ENCODE measurements around the gene CEP68. TPM values are rescaled to one million over a fixed set of nuclear protein-coding genes. Genes with fewer than 3 reads are reported as not detected.

Gene CEP68
- polyA plus RNA-seq, 2 of the 4 experiments (the other 2 are of a cell fraction), result 6.8 to 9.2 TPM

DNA sequence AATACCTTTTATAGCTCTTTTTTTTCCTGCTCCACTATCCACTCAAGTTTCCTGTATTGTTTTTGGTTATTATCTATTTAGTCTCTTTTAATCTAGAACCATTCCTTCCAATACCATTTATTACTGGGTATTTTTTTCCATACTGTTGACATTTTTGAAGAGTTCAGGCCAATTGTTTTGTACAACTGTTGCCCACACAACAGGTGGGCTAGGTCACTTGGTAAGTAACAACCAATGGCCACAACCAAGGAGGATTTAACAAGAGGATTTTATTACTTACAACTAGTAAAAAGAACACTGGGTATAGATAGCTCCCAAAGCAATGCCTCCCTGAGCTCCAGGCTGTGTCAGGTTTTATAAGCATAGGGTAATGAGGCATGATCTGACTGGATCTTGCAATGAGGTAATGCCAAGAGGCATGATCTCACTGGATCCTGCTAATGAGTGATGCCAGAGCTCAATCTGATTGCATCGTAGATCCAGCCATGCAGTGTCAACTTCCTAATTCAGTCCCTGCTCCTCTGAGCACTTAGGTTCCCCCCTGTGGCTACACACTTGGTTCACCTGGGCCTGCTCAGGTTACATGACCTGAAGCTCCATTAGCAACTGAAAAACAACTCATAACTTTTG lies 7.1 kb upstream of the CEP68 start (continued):
- no peak for TF ChIP-seq FOXS1 (CRISPR knock-in tag; IDR thresholded peaks at IDR 0.05)

DNA sequence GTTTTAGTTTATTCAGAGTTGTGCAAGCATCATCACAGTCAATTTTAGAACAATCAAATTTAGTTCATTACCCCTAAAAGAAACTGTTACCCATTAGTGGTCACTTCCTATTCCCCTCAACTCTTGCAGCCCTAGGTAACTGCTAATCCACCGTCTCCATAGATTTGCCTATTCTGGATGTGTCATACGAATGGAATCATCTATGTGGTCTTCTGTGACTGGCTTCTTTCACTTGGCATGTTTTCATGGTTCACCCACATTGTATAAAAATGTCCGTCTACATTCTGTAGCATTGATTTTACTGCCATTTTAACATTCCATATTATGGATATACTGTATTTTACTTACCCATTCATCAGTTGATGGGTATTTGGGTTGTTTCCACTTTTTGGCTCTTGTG lies 5.3 kb upstream of the CEP68 start:
- no peak overlapping the region for H3K4me2 ChIP-seq
- H3K27ac ChIP-seq, result no peak overlapping the region
- peaks cover 7% of the 10 kb centered on the region for H3K4me1 ChIP-seq
- 65% methylated on average over 3 of the region's 3 CpGs for WGBS (ENCODE audit: missing lambda C conversion rate)
- POLR2A ChIA-PET, result interaction anchor here (0.6 kb wide), 1 partner anchor 69 kb away, joined by 3 read pairs; no protein-coding TSS in a partner anchor
- no peak for ATAC-seq
- no peak overlapping the region for H3K4me3 ChIP-seq
- FAIRE-seq, result no peak
- CTCF ChIA-PET, result interaction anchor here (0.7 to 6.5 kb wide), 3 partner anchors 10 to 133 kb away, joined by 3 to 35 read pairs (median 23); no protein-coding TSS in a partner anchor
- TF ChIP-seq, protein P1, sequence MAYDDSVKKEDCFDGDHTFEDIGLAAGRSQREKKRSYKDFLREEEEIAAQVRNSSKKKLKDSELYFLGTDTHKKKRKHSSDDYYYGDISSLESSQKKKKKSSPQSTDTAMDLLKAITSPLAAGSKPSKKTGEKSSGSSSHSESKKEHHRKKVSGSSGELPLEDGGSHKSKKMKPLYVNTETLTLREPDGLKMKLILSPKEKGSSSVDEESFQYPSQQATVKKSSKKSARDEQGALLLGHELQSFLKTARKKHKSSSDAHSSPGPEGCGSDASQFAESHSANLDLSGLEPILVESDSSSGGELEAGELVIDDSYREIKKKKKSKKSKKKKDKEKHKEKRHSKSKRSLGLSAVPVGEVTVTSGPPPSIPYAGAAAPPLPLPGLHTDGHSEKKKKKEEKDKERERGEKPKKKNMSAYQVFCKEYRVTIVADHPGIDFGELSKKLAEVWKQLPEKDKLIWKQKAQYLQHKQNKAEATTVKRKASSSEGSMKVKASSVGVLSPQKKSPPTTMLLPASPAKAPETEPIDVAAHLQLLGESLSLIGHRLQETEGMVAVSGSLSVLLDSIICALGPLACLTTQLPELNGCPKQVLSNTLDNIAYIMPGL (CRISPR knock-in tag; IDR thresholded peaks at IDR 0.05; ENCODE audit: borderline replicate concordance), result no peak
- TF ChIP-seq NFE2L2 (conservative IDR thresholded peaks at IDR 0.05; ENCODE audit: low read length) (no peak), FOSL2 (IDR thresholded peaks at IDR 0.05) (no peak), FOSL2 (CRISPR knock-in tag; IDR thresholded peaks at IDR 0.05) (no peak)
- H3K9me3 ChIP-seq, result peaks cover 8% of the 10 kb centered on the region; the same call in 2 of the 3 replicates
- DNase-seq (ENCODE audit: low read depth in 1 of 2, low spot score in 1 of 2), result no peak

DNA sequence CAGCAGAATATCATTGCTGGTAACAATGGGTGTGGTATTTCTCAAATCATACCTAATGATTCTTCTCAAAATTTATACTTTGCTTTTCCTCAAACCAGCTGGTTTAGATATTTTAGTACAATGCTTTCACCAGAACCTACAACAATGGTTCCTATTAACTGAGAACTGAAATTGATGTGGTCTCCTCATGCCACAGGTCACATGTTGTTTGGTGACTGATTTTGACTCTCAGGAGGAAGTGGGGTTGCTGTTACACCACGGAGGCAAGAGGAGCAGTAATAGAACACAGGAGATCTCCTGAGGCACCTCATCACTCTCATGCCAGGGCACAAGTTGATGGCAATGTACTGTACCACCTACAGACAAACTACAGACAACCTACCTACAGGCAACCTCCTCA lies 3.0 kb upstream of the CEP68 start:
- FAIRE-seq (no peak), DNase-seq (ENCODE audit: low read depth in 1 of 2, low spot score in 1 of 2) (no peak), ATAC-seq (no peak)
- WGBS (ENCODE audit: missing lambda C conversion rate), result 11% methylated on average over 1 of the region's 1 CpG
- no peak overlapping the region for H3K4me3 ChIP-seq
- H3K9me3 ChIP-seq, result peaks cover 6% of the 10 kb centered on the region; the same call in 2 of the 3 replicates
- ChIA-PET CTCF (interaction anchor here (0.5 to 6.5 kb wide), 7 partner anchors 11 to 565 kb away, joined by 3 to 35 read pairs (median 5); no protein-coding TSS in a partner anchor), POLR2A (no interaction called here)
- peaks cover 16% of the 10 kb centered on the region for H3K4me1 ChIP-seq
- no peak overlapping the region for H3K27ac ChIP-seq
- no peak overlapping the region for H3K4me2 ChIP-seq
- TF ChIP-seq PHF8 (IDR thresholded peaks at IDR 0.05; ENCODE audit: borderline replicate concordance, low read depth) (no peak), ZC3H11A (IDR thresholded peaks at IDR 0.05) (no peak), EP300 (IDR thresholded peaks at IDR 0.05) (no peak)
- TF ChIP-seq, protein P2, sequence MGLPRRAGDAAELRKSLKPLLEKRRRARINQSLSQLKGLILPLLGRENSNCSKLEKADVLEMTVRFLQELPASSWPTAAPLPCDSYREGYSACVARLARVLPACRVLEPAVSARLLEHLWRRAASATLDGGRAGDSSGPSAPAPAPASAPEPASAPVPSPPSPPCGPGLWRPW (IDR thresholded peaks at IDR 0.05), result no peak
- TF ChIP-seq, protein P3, sequence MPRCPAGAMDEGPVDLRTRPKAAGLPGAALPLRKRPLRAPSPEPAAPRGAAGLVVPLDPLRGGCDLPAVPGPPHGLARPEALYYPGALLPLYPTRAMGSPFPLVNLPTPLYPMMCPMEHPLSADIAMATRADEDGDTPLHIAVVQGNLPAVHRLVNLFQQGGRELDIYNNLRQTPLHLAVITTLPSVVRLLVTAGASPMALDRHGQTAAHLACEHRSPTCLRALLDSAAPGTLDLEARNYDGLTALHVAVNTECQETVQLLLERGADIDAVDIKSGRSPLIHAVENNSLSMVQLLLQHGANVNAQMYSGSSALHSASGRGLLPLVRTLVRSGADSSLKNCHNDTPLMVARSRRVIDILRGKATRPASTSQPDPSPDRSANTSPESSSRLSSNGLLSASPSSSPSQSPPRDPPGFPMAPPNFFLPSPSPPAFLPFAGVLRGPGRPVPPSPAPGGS (IDR thresholded peaks at IDR 0.05), result no peak

DNA sequence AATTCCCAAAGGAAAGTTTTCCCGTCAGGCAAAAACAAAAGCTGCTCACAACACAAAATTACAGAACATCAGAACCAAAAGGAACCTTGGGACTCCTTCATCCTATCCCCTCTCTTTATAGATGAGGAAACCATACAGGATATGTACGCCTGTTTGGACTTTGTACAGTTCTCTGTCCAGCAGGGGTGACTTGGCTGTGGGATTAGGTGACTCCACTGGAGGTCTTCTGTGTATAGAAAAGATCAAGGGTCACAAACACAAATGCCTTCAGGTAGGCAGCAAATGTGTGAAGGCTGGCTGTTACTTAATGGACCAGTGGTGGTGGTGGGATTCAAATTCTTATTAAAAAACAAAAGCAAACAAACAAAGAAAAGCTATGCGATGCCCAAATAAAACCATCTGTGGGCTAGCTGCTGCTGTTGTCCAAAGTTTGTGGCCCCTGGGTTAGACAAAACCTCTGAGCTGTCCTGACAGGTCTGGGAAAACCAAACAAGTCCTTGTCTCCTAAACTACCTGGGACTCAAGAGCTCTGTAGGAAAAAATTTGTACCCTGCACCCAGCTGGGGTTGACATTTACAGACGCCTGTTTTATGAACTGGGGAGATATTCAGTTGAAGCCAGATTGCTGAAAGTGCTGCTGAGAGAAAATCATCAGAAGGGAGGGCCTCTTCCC lies 1.3 kb upstream of the CEP68 start:
- WGBS (ENCODE audit: missing lambda C conversion rate), result 79% methylated on average over 4 of the region's 4 CpGs
- FAIRE-seq (no peak), ATAC-seq (no peak), DNase-seq (ENCODE audit: low read depth in 1 of 2, low spot score in 1 of 2) (no peak)
- no peak overlapping the region for H3K27ac ChIP-seq
- peak overlapping the region; percentile 67; the same call in 2 of the 3 replicates for H3K4me3 ChIP-seq
- no peaks in the 10 kb centered on the region for H3K9me3 ChIP-seq
- H3K4me1 ChIP-seq, result peaks cover 16% of the 10 kb centered on the region
- POLR2A ChIA-PET, result interaction anchor here (0.9 to 2.5 kb wide), 5 partner anchors 18 to 173 kb away, joined by 3 to 18 read pairs (median 9); partner anchors contain the start of genes ACTR2, RAB1A and SLC1A4
- CTCF ChIA-PET, result interaction anchor here (1.1 to 6.5 kb wide), 10 partner anchors 8 to 137 kb away, joined by 3 to 35 read pairs (median 8); no protein-coding TSS in a partner anchor
- H3K4me2 ChIP-seq, result peak overlapping the region; percentile 80
- TF ChIP-seq NR3C1 (IDR thresholded peaks at IDR 0.05) (no peak), ZC3H11A (IDR thresholded peaks at IDR 0.05) (no peak), EHMT2 (IDR thresholded peaks at IDR 0.05; ENCODE audit: low read depth) (no peak), RFX5 (IDR thresholded peaks at IDR 0.05) (no peak)

Measured in A549 (cell line).